Neural crest cell (in vitro differentiated cells): Measurements from ENCODE around the gene FRRS1L. TPM values are rescaled to one million over a fixed set of nuclear protein-coding genes. Genes with fewer than 3 reads are reported as not detected.

ENCODE experiments used
- DNase-seq: peaks from one replicate; pipeline ENCODE4 v3.0.0; 2021; ENCODE audit warnings: low read depth, mixed read lengths, low spot score
- H3K27ac Mint-ChIP-seq: one replicate; pipeline ENCODE4 v1.8.0; 2021; ENCODE audit warnings: mild to moderate bottlenecking, mixed read lengths; ENCODE audit not compliant: unreplicated experiment
- H3K27me3 Mint-ChIP-seq: 2 replicates; pipeline ENCODE4 v1.8.0; 2021; ENCODE audit warnings: low read depth, mild to moderate bottlenecking, mixed read lengths
- H3K36me3 Mint-ChIP-seq: 2 replicates; pipeline ENCODE4 v1.8.0; 2021; ENCODE audit warnings: low read depth, mild to moderate bottlenecking, mixed read lengths
- H3K4me1 Mint-ChIP-seq: 2 replicates; pipeline ENCODE4 v1.8.0; 2021; ENCODE audit warnings: mixed read lengths
- H3K4me3 Mint-ChIP-seq: one replicate; pipeline ENCODE4 v1.8.0; 2021; ENCODE audit warnings: mild to moderate bottlenecking, mixed read lengths
- H3K9me3 Mint-ChIP-seq: 2 replicates; pipeline ENCODE4 v1.8.0; 2021; ENCODE audit warnings: mixed read lengths
- total RNA-seq: library from RNA; stranded (reverse); gene quantifications from 2 replicates; pipeline ENCODE4 v1.2.1, GENCODE V29; 2021
- TF ChIP-seq, protein P1 (sequence below): fragments of 200-600 bp; sonication (generic); conservative IDR thresholded peaks from 2 replicates; pipeline ENCODE4 v1.5.0; 2021; ENCODE audit warnings: antibody characterized with exemption, mild to moderate bottlenecking

FRRS1L gene
- total RNA-seq, 1 donor from 2014 or later, result 3.4 TPM

DNA sequence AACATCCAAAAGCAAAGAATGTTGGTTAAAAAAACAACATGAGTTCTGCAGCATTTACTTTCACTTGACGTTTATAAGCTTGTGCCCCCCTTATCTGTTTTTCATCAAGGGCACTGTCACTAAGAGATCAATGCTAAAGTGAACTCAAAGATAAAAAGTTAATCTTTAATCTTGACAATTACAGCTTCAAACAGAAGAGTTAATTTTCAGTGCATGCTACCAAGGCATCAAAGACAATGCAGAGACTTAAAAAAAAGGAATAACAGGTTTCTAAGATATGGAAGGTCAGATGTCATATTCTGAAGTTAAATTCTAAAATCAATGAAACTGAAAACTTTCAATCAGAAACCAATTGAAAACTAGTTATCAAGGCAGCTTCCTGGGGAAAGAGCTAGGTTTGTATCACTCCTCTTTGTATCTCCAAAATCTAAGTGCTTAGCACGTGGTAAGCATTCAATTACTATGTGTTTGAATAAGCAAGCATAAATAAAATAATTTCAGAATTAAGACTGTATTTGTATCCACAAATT lies 84.9 kb downstream of the FRRS1L start:
- TF ChIP-seq, protein P1, sequence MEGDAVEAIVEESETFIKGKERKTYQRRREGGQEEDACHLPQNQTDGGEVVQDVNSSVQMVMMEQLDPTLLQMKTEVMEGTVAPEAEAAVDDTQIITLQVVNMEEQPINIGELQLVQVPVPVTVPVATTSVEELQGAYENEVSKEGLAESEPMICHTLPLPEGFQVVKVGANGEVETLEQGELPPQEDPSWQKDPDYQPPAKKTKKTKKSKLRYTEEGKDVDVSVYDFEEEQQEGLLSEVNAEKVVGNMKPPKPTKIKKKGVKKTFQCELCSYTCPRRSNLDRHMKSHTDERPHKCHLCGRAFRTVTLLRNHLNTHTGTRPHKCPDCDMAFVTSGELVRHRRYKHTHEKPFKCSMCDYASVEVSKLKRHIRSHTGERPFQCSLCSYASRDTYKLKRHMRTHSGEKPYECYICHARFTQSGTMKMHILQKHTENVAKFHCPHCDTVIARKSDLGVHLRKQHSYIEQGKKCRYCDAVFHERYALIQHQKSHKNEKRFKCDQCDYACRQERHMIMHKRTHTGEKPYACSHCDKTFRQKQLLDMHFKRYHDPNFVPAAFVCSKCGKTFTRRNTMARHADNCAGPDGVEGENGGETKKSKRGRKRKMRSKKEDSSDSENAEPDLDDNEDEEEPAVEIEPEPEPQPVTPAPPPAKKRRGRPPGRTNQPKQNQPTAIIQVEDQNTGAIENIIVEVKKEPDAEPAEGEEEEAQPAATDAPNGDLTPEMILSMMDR, result no peak
- H3K27ac Mint-ChIP-seq, result no peak overlapping the region
- no peaks in the 10 kb centered on the region for H3K9me3 Mint-ChIP-seq
- H3K4me3 Mint-ChIP-seq, result no peak overlapping the region
- H3K27me3 Mint-ChIP-seq, result no peaks in the 10 kb centered on the region
- peaks cover 4% of the 10 kb centered on the region for H3K4me1 Mint-ChIP-seq
- no peak for DNase-seq
- peaks cover 11% of the 10 kb centered on the region for H3K36me3 Mint-ChIP-seq

Other genes with a start within 250 kb of the FRRS1L start
- 42.0 and 48.9 TPM in 2 replicates for gene ELP1, start 233.1 kb downstream of the FRRS1L start, total RNA-seq
- 12.1 and 14.1 TPM in 2 replicates for gene ABITRAM, start 232.8 kb downstream of the FRRS1L start, total RNA-seq
- 61.9 and 63.6 TPM in 2 replicates for gene CTNNAL1, start 153.8 kb downstream of the FRRS1L start, total RNA-seq
- gene TMEM245, start 47.3 kb downstream of the FRRS1L start, total RNA-seq, result 38.7 and 42.7 TPM in 2 replicates
- gene EPB41L4B, start 153.8 kb upstream of the FRRS1L start, total RNA-seq, result 1.2 and 1.4 TPM in 2 replicates